ENCODE results near the gene MOXD1. TPM values are rescaled to one million over a fixed set of nuclear protein-coding genes. Genes with fewer than 3 reads are reported as not detected.
"Not testable (repeated sequence)": the region's sequence is repeated elsewhere in the genome, so short reads cannot be mapped to it uniquely, and the experiment has no call there.

Gene MOXD1
- total RNA-seq, 1 donor: 15.1 TPM

GRCh38 chr6:132279592-132280139 is 121.6 kb downstream of the MOXD1 start:
- TF ChIP-seq CTCF (IDR thresholded peaks at IDR 0.05; ENCODE audit: insufficient read depth, low read depth, low read length): peak; percentile 81
- DNase-seq (ENCODE audit: low read depth): peak; percentile 75
- peak overlapping the region; percentile 62 for H3K4me3 ChIP-seq (ENCODE audit: low read depth, low read length)

- no peak for DNase-seq (ENCODE audit: low read depth)
- TF ChIP-seq CTCF (IDR thresholded peaks at IDR 0.05; ENCODE audit: insufficient read depth, low read depth, low read length): no peak
- no peak overlapping the region for H3K4me3 ChIP-seq (ENCODE audit: low read depth, low read length)
These were observed 126.0 kb downstream of the MOXD1 start for GRCh38 chr6:132275066-132275970.

GRCh38 chr6:132272776-132273175 is 128.5 kb downstream of the MOXD1 start:
- no peak for TF ChIP-seq CTCF (IDR thresholded peaks at IDR 0.05; ENCODE audit: insufficient read depth, low read depth, low read length)
- H3K4me3 ChIP-seq (ENCODE audit: low read depth, low read length): no peak overlapping the region
- no peak for DNase-seq (ENCODE audit: low read depth)

- TF ChIP-seq CTCF (IDR thresholded peaks at IDR 0.05; ENCODE audit: insufficient read depth, low read depth, low read length): no peak
- no peak for DNase-seq (ENCODE audit: low read depth)
- H3K4me3 ChIP-seq (ENCODE audit: low read depth, low read length): no peak overlapping the region
These were observed 130.4 kb downstream of the MOXD1 start for GRCh38 chr6:132270726-132271402.

- DNase-seq (ENCODE audit: low read depth); H3K4me3 ChIP-seq (ENCODE audit: low read depth, low read length): not testable (repeated sequence)
These were observed 132.6 kb downstream of the MOXD1 start for GRCh38 chr6:132268666-132269065.

GRCh38 chr6:132268209-132268608 is 133.1 kb downstream of the MOXD1 start:
- DNase-seq (ENCODE audit: low read depth): no peak
- no peak overlapping the region for H3K4me3 ChIP-seq (ENCODE audit: low read depth, low read length)
- TF ChIP-seq CTCF (IDR thresholded peaks at IDR 0.05; ENCODE audit: insufficient read depth, low read depth, low read length): no peak

- DNase-seq (ENCODE audit: low read depth): no peak
These were observed 135.7 kb downstream of the MOXD1 start for GRCh38 chr6:132265451-132266097.

More at GRCh38 chr6:132265451-132266097, 135.7 kb downstream of the MOXD1 start:
- H3K4me3 ChIP-seq (ENCODE audit: low read depth, low read length): no peak overlapping the region
- TF ChIP-seq CTCF (IDR thresholded peaks at IDR 0.05; ENCODE audit: insufficient read depth, low read depth, low read length): no peak

Data from fibroblast of villous mesenchyme (primary cell).